HepG2 (cell line): ENCODE measurements around the gene EFCAB8. TPM values are rescaled to one million over a fixed set of nuclear protein-coding genes. Genes with fewer than 3 reads are reported as not detected.

Source experiments
- ARID2 ChIP-seq: sonication (generic); formaldehyde crosslinking; IDR thresholded peaks from 2 replicates; pipeline ENCODE4 v1.8.1; 2022; ENCODE audit warnings: mild to moderate bottlenecking, missing genetic modification reagents, borderline replicate concordance
- BATF2 ChIP-seq: sonication (generic); formaldehyde crosslinking; IDR thresholded peaks from 2 replicates; pipeline ENCODE4 v1.8.0; 2022; ENCODE audit warnings: mild to moderate bottlenecking, missing genetic modification reagents, moderate library complexity
- BRF2 ChIP-seq: sonication (generic); formaldehyde crosslinking; IDR thresholded peaks from 2 replicates; pipeline ENCODE4 v1.8.1; 2022; ENCODE audit warnings: mild to moderate bottlenecking, missing genetic modification reagents
- CBX5 ChIP-seq: sonication (generic); formaldehyde crosslinking; IDR thresholded peaks from 2 replicates; pipeline ENCODE4 v1.4.0; 2020; ENCODE audit warnings: missing genetic modification reagents, borderline replicate concordance
- CENPX ChIP-seq: sonication (generic); formaldehyde crosslinking; IDR thresholded peaks from 2 replicates; pipeline ENCODE4 v1.9.0; 2021; ENCODE audit warnings: mild to moderate bottlenecking, missing genetic modification reagents, moderate library complexity
- HNF1A ChIP-seq, 2 experiments: sonication (generic) in 1 of 2; formaldehyde crosslinking in 1 of 2; IDR thresholded peaks; 2 replicates each; pipeline versions ENCODE4 v1.4.0 to v1.6.1; 2016 to 2020; ENCODE audit warnings: borderline replicate concordance in 1 of 2, low read depth in 1 of 2, mild to moderate bottlenecking in 1 of 2, missing genetic modification reagents in 1 of 2
- MYC ChIP-seq: sonication (generic); formaldehyde crosslinking; IDR thresholded peaks from 2 replicates; pipeline ENCODE4 v1.9.0; 2021; ENCODE audit warnings: missing genetic modification reagents, borderline replicate concordance
- NCOA1 ChIP-seq: sonication (generic); formaldehyde crosslinking; IDR thresholded peaks from 2 replicates; pipeline ENCODE4 v1.9.0; 2021; ENCODE audit warnings: missing genetic modification reagents
- YEATS2 ChIP-seq: sonication (generic); formaldehyde crosslinking; IDR thresholded peaks from 2 replicates; pipeline ENCODE4 v1.4.0; 2020; ENCODE audit warnings: missing genetic modification reagents, borderline replicate concordance
- YY1 ChIP-seq: IDR thresholded peaks from 2 replicates; pipeline ENCODE4 v1.6.1; 2011; ENCODE audit warnings: low read length, low read depth, moderate library complexity, mild to moderate bottlenecking; ENCODE audit not compliant: insufficient read depth, insufficient replicate concordance
- ZBTB34 ChIP-seq: sonication (generic); formaldehyde crosslinking; IDR thresholded peaks from 2 replicates; pipeline ENCODE4 v1.8.0; 2022; ENCODE audit warnings: mild to moderate bottlenecking, missing genetic modification reagents
- ZGPAT ChIP-seq: IDR thresholded peaks from 2 replicates; pipeline ENCODE4 v1.6.1; 2016; ENCODE audit warnings: mild to moderate bottlenecking
- ZNF230 ChIP-seq: sonication (generic); formaldehyde crosslinking; IDR thresholded peaks from 2 replicates; pipeline ENCODE4 v1.4.0; 2020; ENCODE audit warnings: mild to moderate bottlenecking, missing genetic modification reagents
- ZNF382 ChIP-seq: sonication (generic); formaldehyde crosslinking; IDR thresholded peaks from 2 replicates; pipeline ENCODE4 v1.5.0; 2020; ENCODE audit warnings: missing genetic modification reagents, mild to moderate bottlenecking, borderline replicate concordance
- polyA plus RNA-seq, 8 experiments: library from polyadenylated mRNA; depleted of rRNA in 3 of 8; stranded (reverse) in 7 of 8; unstranded in 1 of 8; fragments of >200 nt; fragmentation: Illumina TruSeq in 4 of 8; extraction: Trizol in 4 of 8; gene quantifications; 2 replicates each; pipeline versions ENCODE4 v1.2.1 to v1.2.3, GENCODE V29; 2011 to 2016; ENCODE audit warnings: low read depth in 4 of 8, missing spikeins in 1 of 8, mixed read lengths in 1 of 8; ENCODE audit not compliant: insufficient read depth in 1 of 8
- total RNA-seq, 5 experiments: library from RNA; depleted of rRNA; stranded (reverse); fragments of >200 nt; fragmentation: Illumina TruSeq; extraction: Trizol; gene quantifications; 2 replicates each; pipeline ENCODE4 v1.2.3, GENCODE V29; 2016; ENCODE audit warnings: low read depth in 1 of 5

Gene EFCAB8
- total and polyA plus RNA-seq, 2 of the 13 experiments (the other 11 are each of a cell fraction or from before 2014, with no cell fraction given) = 0.15 to 0.22 TPM

GRCh38 chr20:32902456-32903420 is 44.0 kb downstream of the EFCAB8 start (continued):
- TF ChIP-seq HNF1A (IDR thresholded peaks at IDR 0.05; ENCODE audit: low read depth) (no peak), HNF1A (CRISPR knock-in tag; IDR thresholded peaks at IDR 0.05; ENCODE audit: borderline replicate concordance) (no peak), NCOA1 (no peak), MYC (CRISPR knock-in tag) (no peak), ZNF382 (CRISPR knock-in tag) (no peak), ARID2 (CRISPR knock-in tag) (no peak), ZNF230 (CRISPR knock-in tag) (peak; percentile 67; the same call in 1 of the 2 replicates), CENPX (CRISPR knock-in tag) (no peak), BRF2 (CRISPR knock-in tag) (no peak), BATF2 (CRISPR knock-in tag) (no peak), CBX5 (peak; percentile 78; the same call in 1 of the 2 replicates), YEATS2 (CRISPR knock-in tag) (peak; percentile 38; the same call in 1 of the 2 replicates), YY1 (peak; percentile 51), ZBTB34 (CRISPR knock-in tag) (no peak), ZGPAT (CRISPR knock-in tag) (peak; percentile 47; the same call in 1 of the 2 replicates)
